Hepatocyte (in vitro differentiated cells): Measurements from ENCODE around the gene PIAS1. TPM values are rescaled to one million over a fixed set of nuclear protein-coding genes. Genes with fewer than 3 reads are reported as not detected.
"Not testable (repeated sequence)": the region's sequence is repeated elsewhere in the genome, so short reads cannot be mapped to it uniquely, and the experiment has no call there.

Experiments
- DNase-seq: peaks from one replicate; pipeline ENCODE4 v3.0.0-alpha.2; 2016; ENCODE audit warnings: low spot score
- H2AFZ ChIP-seq: fragments of 200-600 bp; sonication (generic); 2 replicates; pipeline ENCODE4 v1.6.0; 2016; ENCODE audit warnings: antibody characterized with exemption, mild to moderate bottlenecking
- H3K27ac ChIP-seq: fragments of 200-600 bp; sonication (generic); 2 replicates; pipeline ENCODE4 v1.5.1; 2016; ENCODE audit warnings: mild to moderate bottlenecking
- H3K27me3 ChIP-seq: fragments of 200-600 bp; sonication (generic); 2 replicates; pipeline ENCODE4 v1.6.1; 2016
- H3K36me3 ChIP-seq: fragments of 200-600 bp; sonication (generic); replicated peaks from 2 replicates; pipeline ENCODE4 v1.5.1; 2016; ENCODE audit warnings: low read depth; ENCODE audit not compliant: insufficient read depth
- H3K4me1 ChIP-seq: fragments of 200-600 bp; sonication (generic); 2 replicates; pipeline ENCODE4 v1.5.1; 2016; ENCODE audit warnings: mild to moderate bottlenecking, moderate library complexity; ENCODE audit not compliant: insufficient read depth
- H3K4me2 ChIP-seq: fragments of 200-600 bp; sonication (generic); 2 replicates; pipeline ENCODE4 v1.6.0; 2016
- H3K4me3 ChIP-seq: fragments of 200-600 bp; sonication (generic); 2 replicates; pipeline ENCODE4 v1.5.1; 2016; ENCODE audit warnings: mild to moderate bottlenecking
- H3K79me2 ChIP-seq: fragments of 200-600 bp; sonication (generic); 2 replicates; pipeline ENCODE4 v1.6.0; 2017; ENCODE audit warnings: mild to moderate bottlenecking
- H3K9me2 ChIP-seq: fragments of 200-600 bp; sonication (generic); replicated peaks from 2 replicates; pipeline ENCODE4 v1.6.0; 2017; ENCODE audit warnings: mild to moderate bottlenecking; ENCODE audit not compliant: insufficient read depth
- H3K9me3 ChIP-seq: fragments of 200-600 bp; sonication (generic); 2 replicates; pipeline ENCODE4 v1.5.1; 2016; ENCODE audit warnings: low read depth, mild to moderate bottlenecking
- H4K20me1 ChIP-seq: fragments of 200-600 bp; sonication (generic); 2 replicates; pipeline ENCODE4 v1.6.0; 2016; ENCODE audit warnings: mild to moderate bottlenecking; ENCODE audit not compliant: insufficient read depth, poor library complexity, severe bottlenecking
- CTCF ChIP-seq: fragments of 200-600 bp; sonication (generic); IDR thresholded peaks from 2 replicates; pipeline ENCODE4 v1.5.1; 2016; ENCODE audit warnings: antibody characterized with exemption, mild to moderate bottlenecking; ENCODE audit not compliant: poor library complexity
- EZH2 ChIP-seq: fragments of 200-600 bp; sonication (generic); IDR thresholded peaks from 2 replicates; pipeline ENCODE4 v1.6.1; 2016; ENCODE audit warnings: antibody characterized with exemption, mild to moderate bottlenecking, borderline replicate concordance
- EZH2phosphoT487 ChIP-seq: fragments of 200-600 bp; sonication (generic); IDR thresholded peaks from one replicate; pipeline ENCODE4 v1.6.1; 2018; ENCODE audit warnings: antibody characterized with exemption, mild to moderate bottlenecking, low read depth, moderate library complexity; ENCODE audit not compliant: unreplicated experiment, severe bottlenecking
- WGBS: methylation state at CpG from one replicate; pipeline ENCODE4 v1.1.6; 2016; ENCODE audit warnings: low lambda C conversion rate; ENCODE audit errors: missing lambda C conversion rate; 5-methylcytosine and 5-hydroxymethylcytosine counted together
- polyA plus RNA-seq: library from polyadenylated mRNA; unstranded; fragments of >200 nt; fragmentation: Nextera tagmentation; extraction: Ambion mirVana; gene quantifications from 2 replicates; pipeline ENCODE4 v1.2.1, GENCODE V29; 2016
- total RNA-seq: library from RNA; depleted of rRNA; stranded (reverse); fragments of >200 nt; gene quantifications from 2 replicates; pipeline ENCODE4 v1.2.3, GENCODE V29; 2014

The PIAS1 gene
- total and polyA plus RNA-seq, 2 experiments from 2014 or later: 22.6 to 45.4 TPM

- no peak for DNase-seq
- WGBS: 91% methylated on average over 6 of the region's 6 CpGs
- H4K20me1 ChIP-seq: peaks cover 8% of the 10 kb centered on the region
Observed at GRCh38 chr15:68223171-68223570, 169.1 kb downstream of the PIAS1 start.

GRCh38 chr15:68224108-68224507 lies 170.0 kb downstream of the PIAS1 start:
- Histone ChIP-seq H3K4me3 (no peak overlapping the region), H4K20me1 (peaks cover 12% of the 10 kb centered on the region), H3K27me3 (no peaks in the 10 kb centered on the region), H3K4me1 (peaks cover 13% of the 10 kb centered on the region), H3K9me3 (no peaks in the 10 kb centered on the region), H2AFZ (no peak overlapping the region), H3K36me3 (no peaks in the 10 kb centered on the region), H3K4me2 (no peak overlapping the region), H3K9me2 (no peaks in the 10 kb centered on the region), H3K79me2 (peaks cover 77% of the 10 kb centered on the region), H3K27ac (no peak overlapping the region)
- no peak for DNase-seq
- TF ChIP-seq EZH2 (no peak), EZH2phosphoT487 (no peak), CTCF (no peak)
- 62% methylated on average over 3 of the region's 3 CpGs for WGBS

More at GRCh38 chr15:68223171-68223570, 169.1 kb downstream of the PIAS1 start:
- Histone ChIP-seq H3K9me3 (no peaks in the 10 kb centered on the region), H3K4me1 (peaks cover 7% of the 10 kb centered on the region), H3K27me3 (no peaks in the 10 kb centered on the region), H2AFZ (no peak overlapping the region), H3K27ac (no peak overlapping the region), H3K36me3 (no peaks in the 10 kb centered on the region), H3K4me2 (no peak overlapping the region), H3K4me3 (no peak overlapping the region), H3K79me2 (peaks cover 76% of the 10 kb centered on the region), H3K9me2 (no peaks in the 10 kb centered on the region)
- no peak for TF ChIP-seq EZH2
- no peak for TF ChIP-seq CTCF
- no peak for TF ChIP-seq EZH2phosphoT487

- TF ChIP-seq EZH2phosphoT487: no peak
- no peak for TF ChIP-seq EZH2
- H3K79me2 ChIP-seq: peaks cover 72% of the 10 kb centered on the region
- H3K4me1 ChIP-seq: peaks cover 13% of the 10 kb centered on the region
- WGBS: 91% methylated on average over 3 of the region's 3 CpGs
- DNase-seq: no peak
- no peaks in the 10 kb centered on the region for H3K27me3 ChIP-seq
- H3K27ac ChIP-seq: no peak overlapping the region
- no peak overlapping the region for H3K4me2 ChIP-seq
- no peak overlapping the region for H2AFZ ChIP-seq
- no peaks in the 10 kb centered on the region for H3K9me3 ChIP-seq
- H3K36me3 ChIP-seq: no peaks in the 10 kb centered on the region
- no peaks in the 10 kb centered on the region for H3K9me2 ChIP-seq
- peaks cover 12% of the 10 kb centered on the region for H4K20me1 ChIP-seq
- H3K4me3 ChIP-seq: no peak overlapping the region
Observed at GRCh38 chr15:68224546-68225250, 170.6 kb downstream of the PIAS1 start.

GRCh38 chr15:68225442-68225841 lies 171.3 kb downstream of the PIAS1 start:
- H3K27me3 ChIP-seq, H2AFZ ChIP-seq, H3K9me2 ChIP-seq, H3K27ac ChIP-seq, H3K4me2 ChIP-seq, DNase-seq, H3K36me3 ChIP-seq, H3K9me3 ChIP-seq, H3K4me3 ChIP-seq: not testable (repeated sequence)
- peaks cover 12% of the 10 kb centered on the region for H4K20me1 ChIP-seq
- peaks cover 66% of the 10 kb centered on the region for H3K79me2 ChIP-seq
- H3K4me1 ChIP-seq: peaks cover 18% of the 10 kb centered on the region
- WGBS: 96% methylated on average over 4 of the region's 4 CpGs
